HG03342 (cell line): Measurements from ENCODE around the gene ROM1.
"Not testable (repeated sequence)": the region's sequence is repeated elsewhere in the genome, so short reads cannot be mapped to it uniquely, and the experiment has no call there.

Experiments
- ATAC-seq: cut with Tn5 transposase; IDR thresholded peaks from one replicate; pipeline ENCODE4 v1.9.1; 2021; ENCODE audit warnings: mild to moderate bottlenecking, moderate library complexity; ENCODE audit not compliant: unreplicated experiment

Gene ROM1

GRCh38 chr11:62607714-62608113 lies 5.3 kb upstream of the ROM1 start:
- ATAC-seq = no peak

- ATAC-seq = no peak
These were observed 4.3 kb upstream of the ROM1 start for GRCh38 chr11:62608776-62609175.

- no peak for ATAC-seq
These were observed 2.7 kb upstream of the ROM1 start for GRCh38 chr11:62610403-62610802.

GRCh38 chr11:62610814-62611704 lies 2.0 kb upstream of the ROM1 start:
- ATAC-seq = no peak

- no peak for ATAC-seq
These were observed 1.2 kb upstream of the ROM1 start for GRCh38 chr11:62611705-62612365.

- ATAC-seq = no peak
These were observed 278 bp downstream of the ROM1 start for GRCh38 chr11:62613291-62613778.

- no peak for ATAC-seq
These were observed 1.2 kb downstream of the ROM1 start for GRCh38 chr11:62614275-62614674.

GRCh38 chr11:62615521-62615920 lies 2.5 kb downstream of the ROM1 start:
- ATAC-seq = no peak

- not testable (repeated sequence) for ATAC-seq
These were observed 3.9 kb downstream of the ROM1 start for GRCh38 chr11:62616957-62617356.

GRCh38 chr11:62621027-62621566 lies 8.0 kb downstream of the ROM1 start:
- ATAC-seq = no peak

GRCh38 chr11:62621567-62622470 lies 8.8 kb downstream of the ROM1 start, which contains the start of gene B3GAT3:
B3GAT3 (minus strand) TSS chr11:62621986; CDS start chr11:62621947, 39 bp downstream.
- peak; percentile 92 for ATAC-seq

- ATAC-seq = no peak
These were observed 9.5 kb downstream of the ROM1 start for GRCh38 chr11:62622476-62623089.

GRCh38 chr11:62627713-62628112 lies 14.7 kb downstream of the ROM1 start:
- no peak for ATAC-seq

- ATAC-seq = no peak
These were observed 19.4 kb downstream of the ROM1 start for GRCh38 chr11:62632492-62632891.

GRCh38 chr11:62644220-62644619 lies 31.2 kb downstream of the ROM1 start:
- no peak for ATAC-seq

- ATAC-seq = no peak
These were observed 32.6 kb downstream of the ROM1 start for GRCh38 chr11:62645671-62645945.

GRCh38 chr11:62645946-62646824 lies 33.1 kb downstream of the ROM1 start, which contains the start of gene GANAB:
GANAB (minus strand) TSS chr11:62646613; CDS start chr11:62646599, 14 bp downstream.
- peak; percentile 92 for ATAC-seq

GRCh38 chr11:62646825-62647608 lies 34.0 kb downstream of the ROM1 start:
- ATAC-seq = no peak

- ATAC-seq = no peak
These were observed 34.5 kb downstream of the ROM1 start for GRCh38 chr11:62647609-62648005.
